WTC11 (cell line): ENCODE data around the gene RPS3. TPM values are rescaled to one million over a fixed set of nuclear protein-coding genes. Genes with fewer than 3 reads are reported as not detected.

Experiments
- ATAC-seq: fragments of 200-7000 bp; cut with Tn5 transposase; 2 replicates; pipeline ENCODE4 v1.10.0; 2021; ENCODE audit warnings: mild to moderate bottlenecking, moderate library complexity
- CTCF ChIA-PET: fragments of 300-600 bp; sonication (Branson Sonifier 250); formaldehyde crosslinking; loops from one replicate; lab custom pipeline; 2021; ENCODE audit warnings: antibody characterized with exemption; lab: Charles Lee
- POLR2A ChIA-PET: fragments of 350-600 bp; sonication (Branson Sonifier 250); formaldehyde crosslinking; loops from one replicate; lab custom pipeline; 2021; ENCODE audit warnings: antibody characterized with exemption; lab: Charles Lee
- DNase-seq: peaks from one replicate; pipeline ENCODE4 v3.0.0; 2021; ENCODE audit warnings: low spot score
- H3K27ac Mint-ChIP-seq: 2 replicates; pipeline ENCODE4 v1.8.0; 2021; ENCODE audit warnings: mixed read lengths
- H3K27me3 Mint-ChIP-seq: 2 replicates; pipeline ENCODE4 v1.8.0; 2021; ENCODE audit warnings: low read depth, mild to moderate bottlenecking, moderate library complexity, mixed read lengths
- H3K36me3 Mint-ChIP-seq: 2 replicates; pipeline ENCODE4 v1.8.0; 2021; ENCODE audit warnings: mixed read lengths
- H3K4me1 Mint-ChIP-seq: 2 replicates; pipeline ENCODE4 v1.8.0; 2022; ENCODE audit warnings: mixed read lengths
- H3K4me3 Mint-ChIP-seq: 2 replicates; pipeline ENCODE4 v1.8.0; 2021; ENCODE audit warnings: mild to moderate bottlenecking, moderate library complexity, mixed read lengths
- H3K9me3 Mint-ChIP-seq: 2 replicates; pipeline ENCODE4 v1.8.0; 2021; ENCODE audit warnings: mixed read lengths
- CBFB ChIP-seq: sonication (generic); formaldehyde crosslinking; IDR thresholded peaks from 2 replicates; pipeline ENCODE4 v1.8.1; 2022; ENCODE audit warnings: mild to moderate bottlenecking, low read depth, missing genetic modification reagents
- CREM ChIP-seq: sonication (generic); formaldehyde crosslinking; IDR thresholded peaks from 2 replicates; pipeline ENCODE4 v1.8.1; 2022; ENCODE audit warnings: mild to moderate bottlenecking, missing genetic modification reagents, moderate library complexity
- ELF4 ChIP-seq: sonication (generic); formaldehyde crosslinking; IDR thresholded peaks from 2 replicates; pipeline ENCODE4 v1.8.1; 2022; ENCODE audit warnings: low read depth, mild to moderate bottlenecking, moderate library complexity, missing genetic modification reagents
- FOXP1 ChIP-seq: sonication (generic); formaldehyde crosslinking; IDR thresholded peaks from 2 replicates; pipeline ENCODE4 v1.8.0; 2022; ENCODE audit warnings: missing genetic modification reagents, mild to moderate bottlenecking, moderate library complexity, borderline replicate concordance
- GABPB1 ChIP-seq: sonication (generic); formaldehyde crosslinking; IDR thresholded peaks from 2 replicates; pipeline ENCODE4 v1.8.1; 2023; ENCODE audit warnings: mild to moderate bottlenecking, missing genetic modification reagents
- HMGA2 ChIP-seq: fragments of 250-450 bp; sonication (Bioruptor Pico); IDR thresholded peaks from 2 replicates; pipeline ENCODE4 v1.4.0; 2021; ENCODE audit warnings: mild to moderate bottlenecking, moderate library complexity
- JUN ChIP-seq: sonication (generic); formaldehyde crosslinking; IDR thresholded peaks from 2 replicates; pipeline ENCODE4 v1.8.0; 2023; ENCODE audit warnings: mild to moderate bottlenecking, missing genetic modification reagents
- OVOL2 ChIP-seq: fragments of 250-450 bp; sonication (Bioruptor Pico); IDR thresholded peaks from 2 replicates; pipeline ENCODE4 v1.9.0; 2021; ENCODE audit warnings: mild to moderate bottlenecking, borderline replicate concordance
- RELA ChIP-seq: sonication (generic); formaldehyde crosslinking; IDR thresholded peaks from 2 replicates; pipeline ENCODE4 v1.8.1; 2022; ENCODE audit warnings: missing genetic modification reagents, mild to moderate bottlenecking, borderline replicate concordance
- TP53 ChIP-seq: sonication (generic); formaldehyde crosslinking; IDR thresholded peaks from 2 replicates; pipeline ENCODE4 v1.8.1; 2023; ENCODE audit warnings: mild to moderate bottlenecking, missing genetic modification reagents
- ZNF416 ChIP-seq: fragments of 250-450 bp; sonication (Bioruptor Pico); IDR thresholded peaks from 2 replicates; pipeline ENCODE4 v1.9.0; 2021; ENCODE audit warnings: mild to moderate bottlenecking, inconsistent platforms
- ZNF423 ChIP-seq: fragments of 250-450 bp; sonication (Bioruptor Pico); IDR thresholded peaks from 2 replicates; pipeline ENCODE4 v2.1.2; 2022; ENCODE audit warnings: mild to moderate bottlenecking, moderate library complexity
- ZNF671 ChIP-seq: fragments of 250-450 bp; sonication (Bioruptor Pico); IDR thresholded peaks from 2 replicates; pipeline ENCODE4 v1.8.0; 2021; ENCODE audit warnings: mild to moderate bottlenecking
- total RNA-seq: library from RNA; stranded (reverse); gene quantifications from 3 replicates; pipeline ENCODE4 v1.2.3, GENCODE V29; 2021
- TF ChIP-seq, protein P1 (sequence below): sonication (generic); formaldehyde crosslinking; IDR thresholded peaks from 2 replicates; pipeline ENCODE4 v1.8.1; 2022; ENCODE audit warnings: mild to moderate bottlenecking, missing genetic modification reagents, moderate library complexity, borderline replicate concordance
- TF ChIP-seq, protein P2 (sequence below): sonication (generic); formaldehyde crosslinking; IDR thresholded peaks from 2 replicates; pipeline ENCODE4 v1.8.0; 2023; ENCODE audit warnings: mild to moderate bottlenecking, missing genetic modification reagents
- TF ChIP-seq, protein P3 (sequence below): sonication (generic); formaldehyde crosslinking; IDR thresholded peaks from 2 replicates; pipeline ENCODE4 v1.8.1; 2023; ENCODE audit warnings: mild to moderate bottlenecking, missing genetic modification reagents, borderline replicate concordance
- TF ChIP-seq, protein P4 (sequence below): sonication (generic); formaldehyde crosslinking; IDR thresholded peaks from 2 replicates; pipeline ENCODE4 v1.8.1; 2022; ENCODE audit warnings: low read depth, missing genetic modification reagents, borderline replicate concordance
- TF ChIP-seq, protein P5 (sequence below): sonication (generic); formaldehyde crosslinking; IDR thresholded peaks from 2 replicates; pipeline ENCODE4 v1.8.1; 2023; ENCODE audit warnings: mild to moderate bottlenecking, missing genetic modification reagents, moderate library complexity
- TF ChIP-seq, protein P6 (sequence below): sonication (generic); formaldehyde crosslinking; IDR thresholded peaks from 2 replicates; pipeline ENCODE4 v1.8.0; 2022; ENCODE audit warnings: mild to moderate bottlenecking, missing genetic modification reagents

The RPS3 gene
- total RNA-seq, 1 experiment from 2014 or later = 3,967 TPM

DNA sequence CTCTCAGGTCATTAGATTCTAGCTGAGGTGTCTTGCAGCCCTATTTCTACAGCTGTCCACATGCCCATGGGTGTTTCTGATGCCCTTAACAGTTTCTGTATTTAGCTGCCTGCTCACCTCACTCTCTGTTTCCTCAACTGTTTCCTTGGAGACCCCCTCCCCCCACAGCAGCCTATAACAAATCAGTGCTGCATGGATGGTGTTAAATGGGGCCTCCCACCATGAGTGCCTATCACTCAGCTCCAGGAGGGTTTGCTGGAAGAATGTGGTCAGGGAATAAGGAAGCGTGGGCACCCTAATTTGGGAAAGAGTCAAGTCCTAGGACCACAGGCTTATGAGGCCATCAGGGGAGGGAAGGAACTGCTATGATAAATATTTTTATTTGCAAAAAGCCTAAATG lies 25.1 kb downstream of the RPS3 start:
- ChIA-PET POLR2A (no interaction called here), CTCF (interaction anchor here (0.6 to 2.6 kb wide), 8 partner anchors 7 to 176 kb away, joined by 3 to 39 read pairs (median 15); no protein-coding TSS in a partner anchor)
- Mint-ChIP-seq H3K4me1 (peaks cover 20% of the 10 kb centered on the region), H3K27ac (no peak overlapping the region), H3K9me3 (peaks cover 8% of the 10 kb centered on the region), H3K36me3 (peaks cover 29% of the 10 kb centered on the region), H3K27me3 (peaks cover 37% of the 10 kb centered on the region), H3K4me3 (no peak overlapping the region)
- no peak for DNase-seq
- TF ChIP-seq TP53 = no peak
- no peak for TF ChIP-seq CBFB (CRISPR knock-in tag)
- TF ChIP-seq, protein P1, sequence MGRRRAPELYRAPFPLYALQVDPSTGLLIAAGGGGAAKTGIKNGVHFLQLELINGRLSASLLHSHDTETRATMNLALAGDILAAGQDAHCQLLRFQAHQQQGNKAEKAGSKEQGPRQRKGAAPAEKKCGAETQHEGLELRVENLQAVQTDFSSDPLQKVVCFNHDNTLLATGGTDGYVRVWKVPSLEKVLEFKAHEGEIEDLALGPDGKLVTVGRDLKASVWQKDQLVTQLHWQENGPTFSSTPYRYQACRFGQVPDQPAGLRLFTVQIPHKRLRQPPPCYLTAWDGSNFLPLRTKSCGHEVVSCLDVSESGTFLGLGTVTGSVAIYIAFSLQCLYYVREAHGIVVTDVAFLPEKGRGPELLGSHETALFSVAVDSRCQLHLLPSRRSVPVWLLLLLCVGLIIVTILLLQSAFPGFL (CRISPR knock-in tag) = no peak
- TF ChIP-seq ZNF671 (CRISPR knock-in tag) = no peak
- no peak for TF ChIP-seq RELA
- no peak for TF ChIP-seq OVOL2 (CRISPR knock-in tag)
- TF ChIP-seq, protein P2, sequence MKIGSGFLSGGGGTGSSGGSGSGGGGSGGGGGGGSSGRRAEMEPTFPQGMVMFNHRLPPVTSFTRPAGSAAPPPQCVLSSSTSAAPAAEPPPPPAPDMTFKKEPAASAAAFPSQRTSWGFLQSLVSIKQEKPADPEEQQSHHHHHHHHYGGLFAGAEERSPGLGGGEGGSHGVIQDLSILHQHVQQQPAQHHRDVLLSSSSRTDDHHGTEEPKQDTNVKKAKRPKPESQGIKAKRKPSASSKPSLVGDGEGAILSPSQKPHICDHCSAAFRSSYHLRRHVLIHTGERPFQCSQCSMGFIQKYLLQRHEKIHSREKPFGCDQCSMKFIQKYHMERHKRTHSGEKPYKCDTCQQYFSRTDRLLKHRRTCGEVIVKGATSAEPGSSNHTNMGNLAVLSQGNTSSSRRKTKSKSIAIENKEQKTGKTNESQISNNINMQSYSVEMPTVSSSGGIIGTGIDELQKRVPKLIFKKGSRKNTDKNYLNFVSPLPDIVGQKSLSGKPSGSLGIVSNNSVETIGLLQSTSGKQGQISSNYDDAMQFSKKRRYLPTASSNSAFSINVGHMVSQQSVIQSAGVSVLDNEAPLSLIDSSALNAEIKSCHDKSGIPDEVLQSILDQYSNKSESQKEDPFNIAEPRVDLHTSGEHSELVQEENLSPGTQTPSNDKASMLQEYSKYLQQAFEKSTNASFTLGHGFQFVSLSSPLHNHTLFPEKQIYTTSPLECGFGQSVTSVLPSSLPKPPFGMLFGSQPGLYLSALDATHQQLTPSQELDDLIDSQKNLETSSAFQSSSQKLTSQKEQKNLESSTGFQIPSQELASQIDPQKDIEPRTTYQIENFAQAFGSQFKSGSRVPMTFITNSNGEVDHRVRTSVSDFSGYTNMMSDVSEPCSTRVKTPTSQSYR (CRISPR knock-in tag) = no peak
- TF ChIP-seq GABPB1 (CRISPR knock-in tag) = no peak
- TF ChIP-seq, protein P3, sequence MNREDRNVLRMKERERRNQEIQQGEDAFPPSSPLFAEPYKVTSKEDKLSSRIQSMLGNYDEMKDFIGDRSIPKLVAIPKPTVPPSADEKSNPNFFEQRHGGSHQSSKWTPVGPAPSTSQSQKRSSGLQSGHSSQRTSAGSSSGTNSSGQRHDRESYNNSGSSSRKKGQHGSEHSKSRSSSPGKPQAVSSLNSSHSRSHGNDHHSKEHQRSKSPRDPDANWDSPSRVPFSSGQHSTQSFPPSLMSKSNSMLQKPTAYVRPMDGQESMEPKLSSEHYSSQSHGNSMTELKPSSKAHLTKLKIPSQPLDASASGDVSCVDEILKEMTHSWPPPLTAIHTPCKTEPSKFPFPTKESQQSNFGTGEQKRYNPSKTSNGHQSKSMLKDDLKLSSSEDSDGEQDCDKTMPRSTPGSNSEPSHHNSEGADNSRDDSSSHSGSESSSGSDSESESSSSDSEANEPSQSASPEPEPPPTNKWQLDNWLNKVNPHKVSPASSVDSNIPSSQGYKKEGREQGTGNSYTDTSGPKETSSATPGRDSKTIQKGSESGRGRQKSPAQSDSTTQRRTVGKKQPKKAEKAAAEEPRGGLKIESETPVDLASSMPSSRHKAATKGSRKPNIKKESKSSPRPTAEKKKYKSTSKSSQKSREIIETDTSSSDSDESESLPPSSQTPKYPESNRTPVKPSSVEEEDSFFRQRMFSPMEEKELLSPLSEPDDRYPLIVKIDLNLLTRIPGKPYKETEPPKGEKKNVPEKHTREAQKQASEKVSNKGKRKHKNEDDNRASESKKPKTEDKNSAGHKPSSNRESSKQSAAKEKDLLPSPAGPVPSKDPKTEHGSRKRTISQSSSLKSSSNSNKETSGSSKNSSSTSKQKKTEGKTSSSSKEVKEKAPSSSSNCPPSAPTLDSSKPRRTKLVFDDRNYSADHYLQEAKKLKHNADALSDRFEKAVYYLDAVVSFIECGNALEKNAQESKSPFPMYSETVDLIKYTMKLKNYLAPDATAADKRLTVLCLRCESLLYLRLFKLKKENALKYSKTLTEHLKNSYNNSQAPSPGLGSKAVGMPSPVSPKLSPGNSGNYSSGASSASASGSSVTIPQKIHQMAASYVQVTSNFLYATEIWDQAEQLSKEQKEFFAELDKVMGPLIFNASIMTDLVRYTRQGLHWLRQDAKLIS (CRISPR knock-in tag) = no peak
- no peak for TF ChIP-seq ZNF423
- TF ChIP-seq HMGA2 (CRISPR knock-in tag) = no peak
- no peak for TF ChIP-seq CREM (CRISPR knock-in tag)
- TF ChIP-seq, protein P4, sequence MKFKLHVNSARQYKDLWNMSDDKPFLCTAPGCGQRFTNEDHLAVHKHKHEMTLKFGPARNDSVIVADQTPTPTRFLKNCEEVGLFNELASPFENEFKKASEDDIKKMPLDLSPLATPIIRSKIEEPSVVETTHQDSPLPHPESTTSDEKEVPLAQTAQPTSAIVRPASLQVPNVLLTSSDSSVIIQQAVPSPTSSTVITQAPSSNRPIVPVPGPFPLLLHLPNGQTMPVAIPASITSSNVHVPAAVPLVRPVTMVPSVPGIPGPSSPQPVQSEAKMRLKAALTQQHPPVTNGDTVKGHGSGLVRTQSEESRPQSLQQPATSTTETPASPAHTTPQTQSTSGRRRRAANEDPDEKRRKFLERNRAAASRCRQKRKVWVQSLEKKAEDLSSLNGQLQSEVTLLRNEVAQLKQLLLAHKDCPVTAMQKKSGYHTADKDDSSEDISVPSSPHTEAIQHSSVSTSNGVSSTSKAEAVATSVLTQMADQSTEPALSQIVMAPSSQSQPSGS (CRISPR knock-in tag) = no peak
- no peak for TF ChIP-seq ZNF416
- TF ChIP-seq FOXP1 (CRISPR knock-in tag) = no peak
- TF ChIP-seq, protein P5, sequence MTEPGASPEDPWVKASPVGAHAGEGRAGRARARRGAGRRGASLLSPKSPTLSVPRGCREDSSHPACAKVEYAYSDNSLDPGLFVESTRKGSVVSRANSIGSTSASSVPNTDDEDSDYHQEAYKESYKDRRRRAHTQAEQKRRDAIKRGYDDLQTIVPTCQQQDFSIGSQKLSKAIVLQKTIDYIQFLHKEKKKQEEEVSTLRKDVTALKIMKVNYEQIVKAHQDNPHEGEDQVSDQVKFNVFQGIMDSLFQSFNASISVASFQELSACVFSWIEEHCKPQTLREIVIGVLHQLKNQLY = no peak
- TF ChIP-seq, protein P6, sequence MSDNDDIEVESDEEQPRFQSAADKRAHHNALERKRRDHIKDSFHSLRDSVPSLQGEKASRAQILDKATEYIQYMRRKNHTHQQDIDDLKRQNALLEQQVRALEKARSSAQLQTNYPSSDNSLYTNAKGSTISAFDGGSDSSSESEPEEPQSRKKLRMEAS = no peak
- TF ChIP-seq JUN = no peak
- TF ChIP-seq ELF4 (CRISPR knock-in tag) = no peak
- ATAC-seq = no peak
